NCI-H446 treated with DMSO at 0.1 percent for 48 hours (cell line): ENCODE measurements around the gene ACSM2A.
"Not testable (repeated sequence)": the region's sequence is repeated elsewhere in the genome, so short reads cannot be mapped to it uniquely, and the experiment has no call there.

ENCODE experiments used
- DNase-seq: peaks from one replicate; lab custom pipeline; 2025; lab: John Stamatoyannopoulos, UW

ACSM2A gene

GRCh38 chr16:20453633-20454032, 2.3 kb downstream of the ACSM2A start:
- DNase-seq: not testable (repeated sequence)

- not testable (repeated sequence) for DNase-seq
These were observed 7.9 kb downstream of the ACSM2A start for GRCh38 chr16:20459227-20459626.

- DNase-seq: not testable (repeated sequence)
These were observed 9.0 kb downstream of the ACSM2A start for GRCh38 chr16:20460313-20460712.

GRCh38 chr16:20468954-20469353, 17.6 kb downstream of the ACSM2A start:
- DNase-seq: not testable (repeated sequence)

GRCh38 chr16:20469930-20470329, 18.6 kb downstream of the ACSM2A start:
- DNase-seq: not testable (repeated sequence)

- not testable (repeated sequence) for DNase-seq
These were observed 19.4 kb downstream of the ACSM2A start for GRCh38 chr16:20470732-20471131.

GRCh38 chr16:20477188-20477744, 25.9 kb downstream of the ACSM2A start:
- DNase-seq: not testable (repeated sequence)

GRCh38 chr16:20483989-20484388, 32.7 kb downstream of the ACSM2A start:
- not testable (repeated sequence) for DNase-seq

GRCh38 chr16:20484726-20485125, 33.4 kb downstream of the ACSM2A start:
- no peak for DNase-seq

GRCh38 chr16:20485408-20485807, 34.1 kb downstream of the ACSM2A start:
- DNase-seq: no peak

- DNase-seq: not testable (repeated sequence)
These were observed 39.7 kb downstream of the ACSM2A start for GRCh38 chr16:20490994-20491393.

- DNase-seq: not testable (repeated sequence)
These were observed 40.1 kb downstream of the ACSM2A start for GRCh38 chr16:20491448-20491847.

GRCh38 chr16:20504418-20504817, 53.1 kb downstream of the ACSM2A start:
- DNase-seq: no peak

- no peak for DNase-seq
These were observed 56.0 kb downstream of the ACSM2A start for GRCh38 chr16:20507280-20507679.

GRCh38 chr16:20510323-20510722, 59.0 kb downstream of the ACSM2A start:
- DNase-seq: no peak

GRCh38 chr16:20515688-20516090, 64.4 kb downstream of the ACSM2A start:
- DNase-seq: no peak

- DNase-seq: no peak
These were observed 65.8 kb downstream of the ACSM2A start for GRCh38 chr16:20517149-20517548.

- no peak for DNase-seq
These were observed 67.9 kb downstream of the ACSM2A start for GRCh38 chr16:20519231-20519630.

- no peak for DNase-seq
These were observed 68.8 kb downstream of the ACSM2A start for GRCh38 chr16:20520103-20520502.

- DNase-seq: not testable (repeated sequence)
These were observed 80.5 kb downstream of the ACSM2A start for GRCh38 chr16:20531795-20532194.

- not testable (repeated sequence) for DNase-seq
These were observed 81.0 kb downstream of the ACSM2A start for GRCh38 chr16:20532284-20532792.

- DNase-seq: not testable (repeated sequence)
These were observed 85.3 kb downstream of the ACSM2A start for GRCh38 chr16:20536669-20537068.
